ENCODE data around the gene FAM83D.

GRCh38 chr20:38892091-38892981 lies 33.9 kb upstream of the FAM83D start:
- TF ChIP-seq ETV6 (CRISPR knock-in tag; IDR thresholded peaks at IDR 0.05) (no peak), CTCF (IDR thresholded peaks at IDR 0.05) (no peak), PRDM15 (CRISPR knock-in tag; IDR thresholded peaks at IDR 0.05) (no peak), TCF7 (CRISPR knock-in tag; IDR thresholded peaks at IDR 0.05; ENCODE audit: low read depth) (no peak), JUN (CRISPR knock-in tag; IDR thresholded peaks at IDR 0.05) (no peak), FOXP1 (CRISPR knock-in tag; IDR thresholded peaks at IDR 0.05; ENCODE audit: borderline replicate concordance) (no peak), NR2C2 (CRISPR knock-in tag; IDR thresholded peaks at IDR 0.05) (no peak), GTF2I (CRISPR knock-in tag; conservative IDR thresholded peaks at IDR 0.05) (no peak), NFYB (CRISPR knock-in tag; conservative IDR thresholded peaks at IDR 0.05; ENCODE audit: low read depth) (no peak)
